Measurements from ENCODE around the gene CEP104.

DNA sequence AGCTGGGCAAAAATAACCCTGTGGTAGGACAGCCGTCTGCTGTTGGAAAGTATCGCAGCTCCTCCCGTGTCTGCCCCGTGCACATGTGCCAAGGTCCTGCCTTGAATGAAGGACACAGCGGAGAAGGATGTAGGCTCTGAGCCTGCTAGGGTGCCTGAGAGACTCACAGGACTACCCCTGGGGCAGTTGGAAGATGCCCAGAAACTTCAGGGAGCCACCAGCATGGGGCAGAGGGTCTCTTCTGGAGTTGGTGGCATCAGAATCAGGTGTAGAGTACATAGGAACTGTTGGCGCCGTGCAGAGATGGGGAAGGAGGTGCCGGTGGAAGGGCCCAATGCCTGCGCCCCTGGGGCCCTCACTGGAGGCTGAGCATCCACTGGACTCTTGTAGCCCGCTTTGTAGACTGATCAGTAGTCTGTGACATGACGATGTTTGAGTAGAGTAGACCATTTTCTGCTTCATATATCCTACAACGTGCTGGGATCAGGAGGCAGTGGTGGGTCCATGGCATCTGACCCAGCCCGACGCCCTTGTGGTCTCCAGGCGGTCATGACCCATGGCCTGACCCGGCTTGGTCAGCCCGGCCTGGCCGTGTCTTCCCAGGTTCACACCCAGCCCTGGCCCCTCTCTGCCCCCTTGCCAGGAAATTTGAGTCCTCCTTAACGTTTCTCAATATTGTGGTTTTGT lies 48.4 kb upstream of the CEP104 start:
- no peak for TF ChIP-seq RFX5 (IDR thresholded peaks at IDR 0.05; ENCODE audit: low read length)
- TF ChIP-seq, protein P1, sequence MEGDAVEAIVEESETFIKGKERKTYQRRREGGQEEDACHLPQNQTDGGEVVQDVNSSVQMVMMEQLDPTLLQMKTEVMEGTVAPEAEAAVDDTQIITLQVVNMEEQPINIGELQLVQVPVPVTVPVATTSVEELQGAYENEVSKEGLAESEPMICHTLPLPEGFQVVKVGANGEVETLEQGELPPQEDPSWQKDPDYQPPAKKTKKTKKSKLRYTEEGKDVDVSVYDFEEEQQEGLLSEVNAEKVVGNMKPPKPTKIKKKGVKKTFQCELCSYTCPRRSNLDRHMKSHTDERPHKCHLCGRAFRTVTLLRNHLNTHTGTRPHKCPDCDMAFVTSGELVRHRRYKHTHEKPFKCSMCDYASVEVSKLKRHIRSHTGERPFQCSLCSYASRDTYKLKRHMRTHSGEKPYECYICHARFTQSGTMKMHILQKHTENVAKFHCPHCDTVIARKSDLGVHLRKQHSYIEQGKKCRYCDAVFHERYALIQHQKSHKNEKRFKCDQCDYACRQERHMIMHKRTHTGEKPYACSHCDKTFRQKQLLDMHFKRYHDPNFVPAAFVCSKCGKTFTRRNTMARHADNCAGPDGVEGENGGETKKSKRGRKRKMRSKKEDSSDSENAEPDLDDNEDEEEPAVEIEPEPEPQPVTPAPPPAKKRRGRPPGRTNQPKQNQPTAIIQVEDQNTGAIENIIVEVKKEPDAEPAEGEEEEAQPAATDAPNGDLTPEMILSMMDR (IDR thresholded peaks at IDR 0.05): no peak
- TF ChIP-seq CHD2 (IDR thresholded peaks at IDR 0.05; ENCODE audit: low read length, partially characterized antibody): no peak
- TF ChIP-seq YY1 (IDR thresholded peaks at IDR 0.05; ENCODE audit: low read depth): no peak
- TF ChIP-seq POLR2AphosphoS5 (IDR thresholded peaks at IDR 0.05; ENCODE audit: low read depth, low read length): no peak
- TF ChIP-seq, protein P2, sequence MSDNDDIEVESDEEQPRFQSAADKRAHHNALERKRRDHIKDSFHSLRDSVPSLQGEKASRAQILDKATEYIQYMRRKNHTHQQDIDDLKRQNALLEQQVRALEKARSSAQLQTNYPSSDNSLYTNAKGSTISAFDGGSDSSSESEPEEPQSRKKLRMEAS (IDR thresholded peaks at IDR 0.05; ENCODE audit: low read depth): no peak
- no peak for TF ChIP-seq NFIC (IDR thresholded peaks at IDR 0.05; ENCODE audit: borderline replicate concordance)
- TF ChIP-seq, protein P3, sequence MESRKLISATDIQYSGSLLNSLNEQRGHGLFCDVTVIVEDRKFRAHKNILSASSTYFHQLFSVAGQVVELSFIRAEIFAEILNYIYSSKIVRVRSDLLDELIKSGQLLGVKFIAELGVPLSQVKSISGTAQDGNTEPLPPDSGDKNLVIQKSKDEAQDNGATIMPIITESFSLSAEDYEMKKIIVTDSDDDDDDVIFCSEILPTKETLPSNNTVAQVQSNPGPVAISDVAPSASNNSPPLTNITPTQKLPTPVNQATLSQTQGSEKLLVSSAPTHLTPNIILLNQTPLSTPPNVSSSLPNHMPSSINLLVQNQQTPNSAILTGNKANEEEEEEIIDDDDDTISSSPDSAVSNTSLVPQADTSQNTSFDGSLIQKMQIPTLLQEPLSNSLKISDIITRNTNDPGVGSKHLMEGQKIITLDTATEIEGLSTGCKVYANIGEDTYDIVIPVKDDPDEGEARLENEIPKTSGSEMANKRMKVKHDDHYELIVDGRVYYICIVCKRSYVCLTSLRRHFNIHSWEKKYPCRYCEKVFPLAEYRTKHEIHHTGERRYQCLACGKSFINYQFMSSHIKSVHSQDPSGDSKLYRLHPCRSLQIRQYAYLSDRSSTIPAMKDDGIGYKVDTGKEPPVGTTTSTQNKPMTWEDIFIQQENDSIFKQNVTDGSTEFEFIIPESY (IDR thresholded peaks at IDR 0.05; ENCODE audit: borderline replicate concordance, low read depth): no peak
- no peak for TF ChIP-seq TCF12 (IDR thresholded peaks at IDR 0.05)
- no peak for TF ChIP-seq EZH2phosphoT487 (IDR thresholded peaks at IDR 0.05; ENCODE audit: borderline replicate concordance, low read depth)
- TF ChIP-seq, protein P4, sequence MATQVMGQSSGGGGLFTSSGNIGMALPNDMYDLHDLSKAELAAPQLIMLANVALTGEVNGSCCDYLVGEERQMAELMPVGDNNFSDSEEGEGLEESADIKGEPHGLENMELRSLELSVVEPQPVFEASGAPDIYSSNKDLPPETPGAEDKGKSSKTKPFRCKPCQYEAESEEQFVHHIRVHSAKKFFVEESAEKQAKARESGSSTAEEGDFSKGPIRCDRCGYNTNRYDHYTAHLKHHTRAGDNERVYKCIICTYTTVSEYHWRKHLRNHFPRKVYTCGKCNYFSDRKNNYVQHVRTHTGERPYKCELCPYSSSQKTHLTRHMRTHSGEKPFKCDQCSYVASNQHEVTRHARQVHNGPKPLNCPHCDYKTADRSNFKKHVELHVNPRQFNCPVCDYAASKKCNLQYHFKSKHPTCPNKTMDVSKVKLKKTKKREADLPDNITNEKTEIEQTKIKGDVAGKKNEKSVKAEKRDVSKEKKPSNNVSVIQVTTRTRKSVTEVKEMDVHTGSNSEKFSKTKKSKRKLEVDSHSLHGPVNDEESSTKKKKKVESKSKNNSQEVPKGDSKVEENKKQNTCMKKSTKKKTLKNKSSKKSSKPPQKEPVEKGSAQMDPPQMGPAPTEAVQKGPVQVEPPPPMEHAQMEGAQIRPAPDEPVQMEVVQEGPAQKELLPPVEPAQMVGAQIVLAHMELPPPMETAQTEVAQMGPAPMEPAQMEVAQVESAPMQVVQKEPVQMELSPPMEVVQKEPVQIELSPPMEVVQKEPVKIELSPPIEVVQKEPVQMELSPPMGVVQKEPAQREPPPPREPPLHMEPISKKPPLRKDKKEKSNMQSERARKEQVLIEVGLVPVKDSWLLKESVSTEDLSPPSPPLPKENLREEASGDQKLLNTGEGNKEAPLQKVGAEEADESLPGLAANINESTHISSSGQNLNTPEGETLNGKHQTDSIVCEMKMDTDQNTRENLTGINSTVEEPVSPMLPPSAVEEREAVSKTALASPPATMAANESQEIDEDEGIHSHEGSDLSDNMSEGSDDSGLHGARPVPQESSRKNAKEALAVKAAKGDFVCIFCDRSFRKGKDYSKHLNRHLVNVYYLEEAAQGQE (IDR thresholded peaks at IDR 0.05; ENCODE audit: low read depth, low read length): no peak
- TF ChIP-seq, protein P5, sequence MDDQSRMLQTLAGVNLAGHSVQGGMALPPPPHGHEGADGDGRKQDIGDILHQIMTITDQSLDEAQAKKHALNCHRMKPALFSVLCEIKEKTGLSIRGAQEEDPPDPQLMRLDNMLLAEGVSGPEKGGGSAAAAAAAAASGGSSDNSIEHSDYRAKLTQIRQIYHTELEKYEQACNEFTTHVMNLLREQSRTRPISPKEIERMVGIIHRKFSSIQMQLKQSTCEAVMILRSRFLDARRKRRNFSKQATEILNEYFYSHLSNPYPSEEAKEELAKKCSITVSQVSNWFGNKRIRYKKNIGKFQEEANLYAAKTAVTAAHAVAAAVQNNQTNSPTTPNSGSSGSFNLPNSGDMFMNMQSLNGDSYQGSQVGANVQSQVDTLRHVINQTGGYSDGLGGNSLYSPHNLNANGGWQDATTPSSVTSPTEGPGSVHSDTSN (IDR thresholded peaks at IDR 0.05): no peak

All from SK-N-SH (cell line).